NCI-H146 treated with DMSO at 0.1 percent for 48 hours (cell line): ENCODE results near the gene AGER.
"Not testable (repeated sequence)": the region's sequence is repeated elsewhere in the genome, so short reads cannot be mapped to it uniquely, and the experiment has no call there.

Experiments
- DNase-seq: peaks from one replicate; lab custom pipeline; 2025; ENCODE audit not compliant: unreplicated experiment; lab: John Stamatoyannopoulos, UW

AGER gene

GRCh38 chr6:32200711-32201475 is 16.8 kb upstream of the AGER start:
- DNase-seq = no peak

GRCh38 chr6:32198866-32199265 is 14.8 kb upstream of the AGER start:
- no peak for DNase-seq

- DNase-seq = no peak
These were observed 14.3 kb upstream of the AGER start for GRCh38 chr6:32198345-32198696.

- no peak for DNase-seq
These were observed 12.9 kb upstream of the AGER start for GRCh38 chr6:32196682-32197616.

GRCh38 chr6:32195902-32196681 is 12.0 kb upstream of the AGER start:
- peak; percentile 65 for DNase-seq

DNA sequence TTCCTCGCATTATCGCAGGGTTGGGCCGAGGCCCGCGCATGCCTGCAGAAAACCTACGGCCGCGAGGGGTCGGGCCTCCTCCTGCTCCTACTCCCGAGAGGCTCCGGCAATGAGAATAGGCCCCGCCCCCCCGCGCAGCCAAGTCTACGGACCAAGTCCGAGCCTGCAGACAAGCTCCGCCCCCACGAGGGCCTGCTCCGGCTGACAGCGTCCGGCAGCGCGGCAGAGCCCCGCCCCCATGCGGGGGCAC is 11.5 kb upstream of the AGER start:
- DNase-seq = peak; percentile 97

DNA sequence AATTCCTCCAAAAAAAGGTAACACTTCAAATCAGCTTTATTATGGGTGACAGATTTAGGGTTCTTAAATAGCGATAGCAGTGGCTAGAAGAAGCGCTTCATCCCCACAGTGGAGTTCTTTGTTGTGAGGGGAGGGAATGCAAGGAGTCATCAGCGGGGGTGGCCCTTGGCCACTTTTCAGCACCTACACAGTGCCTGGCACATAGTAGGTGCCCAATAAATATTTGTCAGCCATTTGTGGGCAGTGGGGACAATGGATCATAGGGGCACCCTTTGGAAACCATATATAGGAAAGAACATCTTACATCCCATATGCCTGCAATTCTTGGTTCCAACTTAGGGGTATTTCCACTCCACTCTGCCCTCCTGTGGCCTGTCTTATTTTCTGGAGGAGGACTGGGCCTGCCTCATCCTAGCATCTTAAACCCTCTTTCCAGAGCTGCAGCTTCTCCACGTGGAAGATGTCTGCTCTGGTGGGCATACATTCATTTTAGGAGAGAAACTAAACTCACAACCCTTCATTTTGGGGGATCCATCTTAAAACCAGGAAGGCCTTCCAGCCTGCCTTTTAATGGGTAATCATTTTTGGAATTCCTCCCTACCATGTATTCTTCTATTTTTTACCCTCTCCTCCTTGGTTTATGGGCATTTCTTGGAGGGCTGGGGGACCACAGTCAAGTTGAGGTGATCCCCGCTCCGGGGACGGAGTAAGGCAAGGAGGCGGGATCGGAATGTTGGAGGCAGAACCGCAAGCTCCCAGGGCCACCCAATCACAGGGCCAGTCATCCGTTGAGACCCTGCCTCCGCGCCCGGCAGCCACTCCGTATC is 11.0 kb upstream of the AGER start:
- no peak for DNase-seq

DNA sequence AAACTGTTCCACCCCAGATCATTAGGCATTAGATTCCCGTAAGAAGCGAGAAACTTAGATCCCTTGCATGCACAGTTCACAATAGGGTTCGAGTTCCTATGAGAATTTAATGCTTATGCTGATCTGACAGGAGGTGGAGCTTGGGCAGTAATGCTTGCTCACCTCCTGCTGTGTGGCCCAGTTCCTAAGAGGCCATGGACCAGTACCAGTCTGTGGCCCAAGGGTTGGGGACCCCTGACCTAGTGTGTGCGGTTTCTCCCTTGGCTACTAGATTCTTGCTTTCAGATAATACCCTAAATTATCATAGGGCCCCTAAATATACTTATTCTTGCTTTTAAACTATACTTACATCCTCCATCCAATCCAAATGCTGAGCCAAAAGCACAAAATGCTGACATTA is 10.3 kb upstream of the AGER start:
- DNase-seq = no peak

GRCh38 chr6:32193096-32193495 is 9.0 kb upstream of the AGER start:
- DNase-seq = not testable (repeated sequence)

- no peak for DNase-seq
These were observed 8.6 kb upstream of the AGER start, which contains the start of gene GPSM3 for GRCh38 chr6:32192608-32193039. Gene GPSM3, minus strand, starts transcription at chr6:32192643. Its CDS starts 130 bp downstream, at chr6:32192513.

GRCh38 chr6:32191696-32192607 is 7.9 kb upstream of the AGER start:
- no peak for DNase-seq

DNA sequence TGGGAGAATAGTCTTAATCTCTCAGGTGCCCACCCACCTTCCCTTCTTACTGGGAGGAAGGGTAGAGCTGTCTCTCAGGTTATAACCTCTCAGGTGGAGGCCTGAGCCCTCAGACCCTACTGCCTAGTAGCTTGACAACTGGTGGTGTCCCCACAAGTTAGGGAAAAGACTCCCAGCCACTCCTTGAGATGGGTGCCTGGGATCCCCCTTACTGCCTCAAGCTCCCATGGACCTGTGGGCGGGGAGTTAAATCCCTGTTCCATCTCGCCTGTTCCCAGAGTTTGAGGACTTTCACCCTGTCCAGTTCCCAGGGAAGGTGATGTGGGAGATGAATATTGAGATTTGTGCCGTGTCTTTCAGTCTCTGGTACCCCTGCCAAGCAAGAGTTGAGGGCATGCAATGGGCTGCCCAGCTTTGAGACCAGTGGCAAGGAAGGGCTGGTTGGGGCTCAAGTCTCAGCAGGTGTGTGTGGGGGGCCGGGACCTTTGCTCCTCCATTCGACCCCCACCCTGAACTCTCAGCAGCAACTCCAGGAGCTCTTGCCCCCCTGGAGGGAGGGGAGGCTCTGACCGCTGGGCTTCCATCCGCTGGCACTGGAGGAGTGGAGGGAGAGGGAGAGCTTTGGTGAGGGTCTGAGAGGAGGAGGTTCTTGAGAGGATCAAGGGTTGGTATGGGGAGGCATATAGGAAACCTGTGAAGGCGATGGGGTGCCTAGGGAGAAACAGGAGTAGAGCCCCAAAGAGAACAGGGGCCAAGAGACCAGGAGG is 7.0 kb upstream of the AGER start:
- no peak for DNase-seq

GRCh38 chr6:32190054-32190851 is 6.2 kb upstream of the AGER start, which contains the start of gene PBX2:
Gene PBX2, minus strand, starts transcription at chr6:32190202. Its CDS starts 287 bp downstream, at chr6:32189915.
- DNase-seq = peak; percentile 80

- no peak for DNase-seq
These were observed 5.6 kb upstream of the AGER start for GRCh38 chr6:32189742-32190053.

DNA sequence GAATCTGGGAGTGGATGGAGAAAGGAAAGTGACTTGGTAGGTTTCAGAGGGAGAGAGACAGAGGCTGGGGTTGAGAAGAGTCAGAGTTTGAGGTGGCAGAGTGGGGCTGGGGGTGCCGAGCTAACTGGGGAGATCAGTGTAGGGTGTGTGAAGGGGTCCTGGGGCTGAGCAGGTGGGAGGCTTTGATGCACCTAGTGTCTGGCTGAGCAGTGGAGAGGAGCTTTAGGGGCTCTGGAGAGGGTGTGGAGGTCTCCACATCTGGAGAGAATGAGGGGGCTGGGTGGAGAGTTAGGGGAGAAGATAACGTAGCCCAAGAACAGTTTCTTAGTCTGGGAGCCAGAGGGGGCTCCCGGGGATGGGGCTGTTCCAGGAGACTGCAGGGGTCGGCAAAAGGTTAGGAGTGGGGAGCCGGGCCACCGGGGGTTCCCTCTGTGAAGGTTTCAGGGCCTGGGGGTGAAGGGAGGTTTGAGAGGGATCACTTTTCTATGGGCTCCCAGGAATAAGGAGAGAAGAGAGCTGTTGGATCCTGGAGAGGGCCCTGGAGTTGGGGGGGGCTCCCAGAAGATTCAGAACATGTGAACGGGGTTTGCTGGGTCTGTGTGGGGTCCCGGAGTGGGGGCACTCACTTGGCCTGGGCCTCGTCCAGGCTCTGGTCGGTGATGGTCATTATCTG is 5.2 kb upstream of the AGER start:
- DNase-seq = no peak

DNA sequence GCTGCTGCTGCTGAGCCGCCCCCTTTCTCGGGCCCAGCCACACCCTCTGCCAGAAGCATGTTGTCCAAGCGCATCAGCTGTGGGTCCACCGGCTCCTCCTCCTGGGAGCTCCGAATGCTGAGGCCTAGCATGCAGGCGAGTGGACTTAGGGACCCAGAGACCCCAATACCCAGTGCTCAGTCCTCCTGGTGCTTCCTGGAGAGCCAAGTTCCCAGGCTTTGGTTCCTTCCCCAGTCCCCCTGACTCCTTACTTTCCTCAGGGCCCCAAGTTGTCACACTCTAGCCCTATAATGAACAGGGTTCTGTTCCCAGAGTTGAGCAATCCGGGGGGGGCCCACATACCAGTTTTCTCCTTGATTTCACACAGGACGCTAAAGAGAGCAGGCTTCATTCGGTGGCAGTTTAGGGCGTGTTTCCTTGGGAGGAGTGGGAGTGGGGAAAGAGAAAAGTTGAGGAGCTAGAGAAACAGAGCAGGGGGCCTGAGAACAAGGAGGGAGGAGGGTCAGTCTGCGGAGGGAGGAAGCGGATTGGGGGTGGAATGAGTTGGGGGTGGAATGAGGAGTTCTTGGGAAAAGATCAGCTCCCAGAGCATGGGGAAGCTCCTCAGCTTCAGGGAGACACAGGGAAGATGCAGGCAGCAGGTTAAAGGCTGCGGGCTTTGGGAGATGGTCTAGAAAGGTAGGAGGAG is 4.5 kb upstream of the AGER start:
- no peak for DNase-seq
